Panc1 (cell line): Measurements from ENCODE around the gene C19orf33.

Experiments used
- POLR2AphosphoS5 ChIP-seq: IDR thresholded peaks from 2 replicates; pipeline ENCODE4 v1.6.1; 2012; ENCODE audit warnings: mild to moderate bottlenecking, low read depth, low read length, moderate library complexity
- SIN3A ChIP-seq: IDR thresholded peaks from 2 replicates; pipeline ENCODE4 v1.6.1; 2012; ENCODE audit warnings: low read depth, mild to moderate bottlenecking, low read length, moderate library complexity, borderline replicate concordance; ENCODE audit not compliant: insufficient read depth
- TCF7L2 ChIP-seq: IDR thresholded peaks from 2 replicates; pipeline ENCODE4 v1.6.1; 2011; ENCODE audit warnings: mild to moderate bottlenecking, low read depth, low read length, inconsistent platforms
- TF ChIP-seq, protein P1 (sequence below): fragments of 450-650 bp; IDR thresholded peaks from 2 replicates; pipeline ENCODE4 v1.5.1; 2017; ENCODE audit warnings: mild to moderate bottlenecking
- TF ChIP-seq, protein P2 (sequence below), 2 experiments: IDR thresholded peaks; 2 replicates each; pipeline ENCODE4 v1.6.1; 2011 to 2012; ENCODE audit warnings: low read depth in 2 of 2, control low read depth in 1 of 2, low read length in 1 of 2, mild to moderate bottlenecking in 1 of 2, moderate library complexity in 1 of 2; ENCODE audit not compliant: insufficient read depth in 1 of 2

DNA sequence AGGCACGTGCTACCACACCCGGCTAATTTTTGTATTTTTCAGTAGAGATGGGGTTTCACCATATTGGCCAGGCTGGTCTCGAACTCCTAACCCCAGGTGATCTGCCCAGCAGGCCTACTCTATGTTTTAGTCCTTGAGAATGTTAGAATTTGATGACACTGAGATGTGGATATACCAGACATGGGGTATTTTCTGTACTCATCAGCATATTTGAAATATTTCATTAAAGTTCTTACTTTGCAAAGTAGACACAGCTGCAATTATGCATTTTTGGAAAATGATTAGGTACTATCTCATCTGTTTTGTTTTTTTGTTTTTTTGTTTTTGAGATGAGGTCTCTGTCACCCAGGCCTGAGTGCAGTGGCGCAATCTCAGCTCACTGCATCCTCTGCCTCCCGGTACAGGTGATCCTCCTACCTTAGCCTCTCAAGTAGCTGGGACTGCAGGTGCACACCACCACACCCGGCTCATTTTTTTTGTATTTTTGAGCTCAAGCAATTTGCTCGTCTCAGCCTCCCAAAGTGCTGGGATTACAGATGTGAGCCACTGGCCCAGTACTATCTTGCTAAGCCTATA lies 27.0 kb upstream of the C19orf33 start:
- TF ChIP-seq POLR2AphosphoS5 (0 out of 2 replicates have a peak, but pooled peaks have one; percentile 27), TCF7L2 (no peak), SIN3A (no peak)
- TF ChIP-seq, protein P1, sequence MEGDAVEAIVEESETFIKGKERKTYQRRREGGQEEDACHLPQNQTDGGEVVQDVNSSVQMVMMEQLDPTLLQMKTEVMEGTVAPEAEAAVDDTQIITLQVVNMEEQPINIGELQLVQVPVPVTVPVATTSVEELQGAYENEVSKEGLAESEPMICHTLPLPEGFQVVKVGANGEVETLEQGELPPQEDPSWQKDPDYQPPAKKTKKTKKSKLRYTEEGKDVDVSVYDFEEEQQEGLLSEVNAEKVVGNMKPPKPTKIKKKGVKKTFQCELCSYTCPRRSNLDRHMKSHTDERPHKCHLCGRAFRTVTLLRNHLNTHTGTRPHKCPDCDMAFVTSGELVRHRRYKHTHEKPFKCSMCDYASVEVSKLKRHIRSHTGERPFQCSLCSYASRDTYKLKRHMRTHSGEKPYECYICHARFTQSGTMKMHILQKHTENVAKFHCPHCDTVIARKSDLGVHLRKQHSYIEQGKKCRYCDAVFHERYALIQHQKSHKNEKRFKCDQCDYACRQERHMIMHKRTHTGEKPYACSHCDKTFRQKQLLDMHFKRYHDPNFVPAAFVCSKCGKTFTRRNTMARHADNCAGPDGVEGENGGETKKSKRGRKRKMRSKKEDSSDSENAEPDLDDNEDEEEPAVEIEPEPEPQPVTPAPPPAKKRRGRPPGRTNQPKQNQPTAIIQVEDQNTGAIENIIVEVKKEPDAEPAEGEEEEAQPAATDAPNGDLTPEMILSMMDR, result no peak
- TF ChIP-seq, protein P2, sequence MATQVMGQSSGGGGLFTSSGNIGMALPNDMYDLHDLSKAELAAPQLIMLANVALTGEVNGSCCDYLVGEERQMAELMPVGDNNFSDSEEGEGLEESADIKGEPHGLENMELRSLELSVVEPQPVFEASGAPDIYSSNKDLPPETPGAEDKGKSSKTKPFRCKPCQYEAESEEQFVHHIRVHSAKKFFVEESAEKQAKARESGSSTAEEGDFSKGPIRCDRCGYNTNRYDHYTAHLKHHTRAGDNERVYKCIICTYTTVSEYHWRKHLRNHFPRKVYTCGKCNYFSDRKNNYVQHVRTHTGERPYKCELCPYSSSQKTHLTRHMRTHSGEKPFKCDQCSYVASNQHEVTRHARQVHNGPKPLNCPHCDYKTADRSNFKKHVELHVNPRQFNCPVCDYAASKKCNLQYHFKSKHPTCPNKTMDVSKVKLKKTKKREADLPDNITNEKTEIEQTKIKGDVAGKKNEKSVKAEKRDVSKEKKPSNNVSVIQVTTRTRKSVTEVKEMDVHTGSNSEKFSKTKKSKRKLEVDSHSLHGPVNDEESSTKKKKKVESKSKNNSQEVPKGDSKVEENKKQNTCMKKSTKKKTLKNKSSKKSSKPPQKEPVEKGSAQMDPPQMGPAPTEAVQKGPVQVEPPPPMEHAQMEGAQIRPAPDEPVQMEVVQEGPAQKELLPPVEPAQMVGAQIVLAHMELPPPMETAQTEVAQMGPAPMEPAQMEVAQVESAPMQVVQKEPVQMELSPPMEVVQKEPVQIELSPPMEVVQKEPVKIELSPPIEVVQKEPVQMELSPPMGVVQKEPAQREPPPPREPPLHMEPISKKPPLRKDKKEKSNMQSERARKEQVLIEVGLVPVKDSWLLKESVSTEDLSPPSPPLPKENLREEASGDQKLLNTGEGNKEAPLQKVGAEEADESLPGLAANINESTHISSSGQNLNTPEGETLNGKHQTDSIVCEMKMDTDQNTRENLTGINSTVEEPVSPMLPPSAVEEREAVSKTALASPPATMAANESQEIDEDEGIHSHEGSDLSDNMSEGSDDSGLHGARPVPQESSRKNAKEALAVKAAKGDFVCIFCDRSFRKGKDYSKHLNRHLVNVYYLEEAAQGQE (IDR thresholded peaks at IDR 0.05; ENCODE audit: insufficient read depth in 1 of 2, low read depth in 2 of 2, low read length in 1 of 2), result no peak
